Measurements from ENCODE around the gene PPP1R13B.

DNA sequence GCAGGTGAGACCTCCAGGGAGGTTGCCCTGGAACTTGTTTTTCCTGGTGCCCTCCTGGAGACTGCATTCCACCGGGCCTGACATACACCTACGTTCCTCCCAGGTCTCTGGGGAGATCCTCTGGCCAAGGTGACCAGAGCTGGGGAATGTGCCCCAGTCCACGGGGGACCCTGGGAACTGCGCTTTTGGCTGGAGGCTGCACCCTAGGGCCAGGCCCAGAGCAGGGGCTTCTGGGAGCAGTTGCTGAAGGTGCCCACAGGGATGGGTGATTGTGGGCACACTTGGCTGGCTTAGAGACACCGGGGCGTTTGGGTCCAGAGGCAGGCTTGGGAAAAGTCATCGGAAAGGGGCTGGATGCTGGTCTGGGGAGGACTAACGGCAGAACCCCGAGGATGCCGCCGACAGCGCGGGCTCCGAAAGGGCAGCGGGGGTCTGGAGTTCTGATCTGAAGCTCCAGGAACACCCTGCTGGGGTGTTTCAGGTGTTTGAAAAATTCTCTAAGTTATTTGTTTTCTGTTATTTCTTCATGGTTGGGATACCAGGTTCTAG lies 44.4 kb upstream of the PPP1R13B start:
- TF ChIP-seq, protein P1, sequence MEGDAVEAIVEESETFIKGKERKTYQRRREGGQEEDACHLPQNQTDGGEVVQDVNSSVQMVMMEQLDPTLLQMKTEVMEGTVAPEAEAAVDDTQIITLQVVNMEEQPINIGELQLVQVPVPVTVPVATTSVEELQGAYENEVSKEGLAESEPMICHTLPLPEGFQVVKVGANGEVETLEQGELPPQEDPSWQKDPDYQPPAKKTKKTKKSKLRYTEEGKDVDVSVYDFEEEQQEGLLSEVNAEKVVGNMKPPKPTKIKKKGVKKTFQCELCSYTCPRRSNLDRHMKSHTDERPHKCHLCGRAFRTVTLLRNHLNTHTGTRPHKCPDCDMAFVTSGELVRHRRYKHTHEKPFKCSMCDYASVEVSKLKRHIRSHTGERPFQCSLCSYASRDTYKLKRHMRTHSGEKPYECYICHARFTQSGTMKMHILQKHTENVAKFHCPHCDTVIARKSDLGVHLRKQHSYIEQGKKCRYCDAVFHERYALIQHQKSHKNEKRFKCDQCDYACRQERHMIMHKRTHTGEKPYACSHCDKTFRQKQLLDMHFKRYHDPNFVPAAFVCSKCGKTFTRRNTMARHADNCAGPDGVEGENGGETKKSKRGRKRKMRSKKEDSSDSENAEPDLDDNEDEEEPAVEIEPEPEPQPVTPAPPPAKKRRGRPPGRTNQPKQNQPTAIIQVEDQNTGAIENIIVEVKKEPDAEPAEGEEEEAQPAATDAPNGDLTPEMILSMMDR (IDR thresholded peaks at IDR 0.05): no peak
- no peak for TF ChIP-seq POLR2A (IDR thresholded peaks at IDR 0.05)
